Measurements from ENCODE around the gene PXMP4. TPM values are rescaled to one million over a fixed set of nuclear protein-coding genes. Genes with fewer than 3 reads are reported as not detected.

The PXMP4 gene
- total and polyA plus RNA-seq, 12 donors = 6.8 to 47.4 (median 20.4) TPM

- TF ChIP-seq POLR2A (IDR thresholded peaks at IDR 0.05) = no peak
- TF ChIP-seq, protein P1, sequence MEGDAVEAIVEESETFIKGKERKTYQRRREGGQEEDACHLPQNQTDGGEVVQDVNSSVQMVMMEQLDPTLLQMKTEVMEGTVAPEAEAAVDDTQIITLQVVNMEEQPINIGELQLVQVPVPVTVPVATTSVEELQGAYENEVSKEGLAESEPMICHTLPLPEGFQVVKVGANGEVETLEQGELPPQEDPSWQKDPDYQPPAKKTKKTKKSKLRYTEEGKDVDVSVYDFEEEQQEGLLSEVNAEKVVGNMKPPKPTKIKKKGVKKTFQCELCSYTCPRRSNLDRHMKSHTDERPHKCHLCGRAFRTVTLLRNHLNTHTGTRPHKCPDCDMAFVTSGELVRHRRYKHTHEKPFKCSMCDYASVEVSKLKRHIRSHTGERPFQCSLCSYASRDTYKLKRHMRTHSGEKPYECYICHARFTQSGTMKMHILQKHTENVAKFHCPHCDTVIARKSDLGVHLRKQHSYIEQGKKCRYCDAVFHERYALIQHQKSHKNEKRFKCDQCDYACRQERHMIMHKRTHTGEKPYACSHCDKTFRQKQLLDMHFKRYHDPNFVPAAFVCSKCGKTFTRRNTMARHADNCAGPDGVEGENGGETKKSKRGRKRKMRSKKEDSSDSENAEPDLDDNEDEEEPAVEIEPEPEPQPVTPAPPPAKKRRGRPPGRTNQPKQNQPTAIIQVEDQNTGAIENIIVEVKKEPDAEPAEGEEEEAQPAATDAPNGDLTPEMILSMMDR (IDR thresholded peaks at IDR 0.05) = no peak
- no peak overlapping the region for H3K27ac ChIP-seq
- H3K9me3 ChIP-seq (replicated peaks in 1 of 3) = no peaks in the 10 kb centered on the region
- DNase-seq = peak in 1 of 7 donors; percentile 15
- no peak overlapping the region for H3K4me3 ChIP-seq
- intact Hi-C loops (cut with DNase I) = no loop called here
- peaks cover 5 to 13% of the 10 kb centered on the region in 2 donors for H3K4me1 ChIP-seq (replicated peaks in 1 of 2)
- WGBS, 4 donors = 92 to 99% (median 97%) methylated on average over 6 to 8 of the region's 8 CpGs
- H3K27me3 ChIP-seq = no peaks in the 10 kb centered on the region
- H3K36me3 ChIP-seq (replicated peaks in 1 of 2) = peaks cover 0 to 34% of the 10 kb centered on the region in 2 donors
Measured at GRCh38 chr20:33658510-33658909, 61.6 kb downstream of the PXMP4 start.

- peak in 3 of 7 donors; percentile 14 to 54 (median 24) for DNase-seq
- intact Hi-C loops (cut with DNase I) = no loop called here
- H3K36me3 ChIP-seq (replicated peaks in 1 of 2) = peaks cover 0 to 34% of the 10 kb centered on the region in 2 donors
Measured at GRCh38 chr20:33657704-33658095, 62.4 kb downstream of the PXMP4 start.

DNA sequence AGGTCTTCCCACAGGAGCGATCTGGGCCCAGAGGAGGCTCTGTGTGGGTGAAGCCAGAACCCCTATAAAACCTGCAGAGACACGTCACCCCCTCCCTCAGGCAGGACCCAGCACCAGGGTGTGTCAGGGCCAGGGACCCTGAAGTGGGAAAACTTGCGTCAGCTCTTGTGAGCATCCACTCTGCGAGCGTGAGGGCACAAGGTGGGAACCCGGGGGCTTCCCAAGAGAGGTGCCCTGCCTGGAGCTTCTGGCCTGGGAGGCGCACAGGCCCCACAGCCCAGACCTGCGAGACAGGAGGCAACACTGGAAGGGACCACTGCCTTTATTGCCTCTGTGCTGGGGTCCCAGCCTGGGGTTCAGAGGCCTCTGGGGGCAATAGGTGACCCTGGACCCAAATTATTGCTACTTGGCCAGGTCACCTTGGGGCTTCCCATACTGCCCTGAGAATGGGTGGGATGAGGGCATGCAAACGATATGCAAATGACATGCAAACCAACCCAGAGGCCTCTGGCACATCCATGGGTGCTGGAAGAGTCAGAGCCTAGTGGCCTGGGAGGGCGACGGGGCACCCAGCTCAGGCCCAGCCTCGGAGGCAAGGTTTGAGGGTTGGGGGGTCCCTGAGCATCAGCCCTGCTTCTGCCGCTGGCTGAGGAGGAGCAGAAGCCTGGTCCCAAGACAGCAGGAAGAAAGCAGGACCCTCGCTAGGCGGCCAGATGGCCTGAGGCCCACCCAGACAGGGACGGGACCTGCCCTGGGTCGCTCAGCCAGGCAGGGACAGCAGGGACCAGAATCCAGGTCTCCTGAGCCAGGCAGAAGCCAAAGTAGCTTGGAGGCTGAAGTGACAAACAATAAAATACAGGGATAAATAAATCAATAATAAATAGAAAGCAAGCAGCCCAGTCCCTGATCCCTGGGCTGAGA is 63.1 kb downstream of the PXMP4 start:
- peaks cover 0 to 14% of the 10 kb centered on the region in 2 donors for H3K4me1 ChIP-seq (replicated peaks in 1 of 2)
- peaks cover 0 to 34% of the 10 kb centered on the region in 2 donors for H3K36me3 ChIP-seq (replicated peaks in 1 of 2)
- peak in 2 of 7 donors; percentile 13 to 26 for DNase-seq
- H3K27ac ChIP-seq = no peak overlapping the region
- intact Hi-C loops (cut with DNase I) = no loop called here
- no peak for TF ChIP-seq POLR2A (IDR thresholded peaks at IDR 0.05)
- TF ChIP-seq, protein P1 (IDR thresholded peaks at IDR 0.05) = no peak
- H3K27me3 ChIP-seq = no peaks in the 10 kb centered on the region
- no peak overlapping the region for H3K4me3 ChIP-seq
- WGBS, 4 donors = 93 to 96% (median 93%) methylated on average over 9 to 17 of the region's 17 CpGs
- H3K9me3 ChIP-seq (replicated peaks in 1 of 3) = no peaks in the 10 kb centered on the region

More at GRCh38 chr20:33657704-33658095, 62.4 kb downstream of the PXMP4 start:
- no peaks in the 10 kb centered on the region for H3K27me3 ChIP-seq
- H3K27ac ChIP-seq = no peak overlapping the region
- no peak overlapping the region for H3K4me3 ChIP-seq
- peaks cover 0 to 15% of the 10 kb centered on the region in 2 donors for H3K4me1 ChIP-seq (replicated peaks in 1 of 2)
- WGBS, 4 donors = 93 to 95% (median 94%) methylated on average over 5 to 12 of the region's 12 CpGs
- H3K9me3 ChIP-seq (replicated peaks in 1 of 3) = no peaks in the 10 kb centered on the region
- TF ChIP-seq, protein P1 (IDR thresholded peaks at IDR 0.05) = no peak
- no peak for TF ChIP-seq POLR2A (IDR thresholded peaks at IDR 0.05)

GRCh38 chr20:33656010-33656782 is 63.9 kb downstream of the PXMP4 start:
- intact Hi-C loops (cut with DNase I) = no loop called here
- Histone ChIP-seq H3K4me1 (replicated peaks in 1 of 2) (peaks cover 0 to 14% of the 10 kb centered on the region in 2 donors), H3K36me3 (replicated peaks in 1 of 2) (peaks cover 0 to 34% of the 10 kb centered on the region in 2 donors), H3K4me3 (no peak overlapping the region), H3K27ac (no peak overlapping the region), H3K27me3 (no peaks in the 10 kb centered on the region), H3K9me3 (replicated peaks in 1 of 3) (no peaks in the 10 kb centered on the region)
- TF ChIP-seq, protein P1 (IDR thresholded peaks at IDR 0.05) = no peak
- TF ChIP-seq POLR2A (IDR thresholded peaks at IDR 0.05) = no peak
- DNase-seq = peak in 4 of 7 donors; percentile 17 to 53 (median 32)
- 90 to 96% (median 91%) methylated on average over 9 to 10 of the region's 10 CpGs for WGBS, 4 donors

Data from adrenal gland (tissue), 12 donors.